ENCODE results near the gene SMC1B. TPM values are rescaled to one million over a fixed set of nuclear protein-coding genes. Genes with fewer than 3 reads are reported as not detected.

The SMC1B gene
- total RNA-seq, 4 donors from 2014 or later = 0.13 TPM; not detected in 3

DNA sequence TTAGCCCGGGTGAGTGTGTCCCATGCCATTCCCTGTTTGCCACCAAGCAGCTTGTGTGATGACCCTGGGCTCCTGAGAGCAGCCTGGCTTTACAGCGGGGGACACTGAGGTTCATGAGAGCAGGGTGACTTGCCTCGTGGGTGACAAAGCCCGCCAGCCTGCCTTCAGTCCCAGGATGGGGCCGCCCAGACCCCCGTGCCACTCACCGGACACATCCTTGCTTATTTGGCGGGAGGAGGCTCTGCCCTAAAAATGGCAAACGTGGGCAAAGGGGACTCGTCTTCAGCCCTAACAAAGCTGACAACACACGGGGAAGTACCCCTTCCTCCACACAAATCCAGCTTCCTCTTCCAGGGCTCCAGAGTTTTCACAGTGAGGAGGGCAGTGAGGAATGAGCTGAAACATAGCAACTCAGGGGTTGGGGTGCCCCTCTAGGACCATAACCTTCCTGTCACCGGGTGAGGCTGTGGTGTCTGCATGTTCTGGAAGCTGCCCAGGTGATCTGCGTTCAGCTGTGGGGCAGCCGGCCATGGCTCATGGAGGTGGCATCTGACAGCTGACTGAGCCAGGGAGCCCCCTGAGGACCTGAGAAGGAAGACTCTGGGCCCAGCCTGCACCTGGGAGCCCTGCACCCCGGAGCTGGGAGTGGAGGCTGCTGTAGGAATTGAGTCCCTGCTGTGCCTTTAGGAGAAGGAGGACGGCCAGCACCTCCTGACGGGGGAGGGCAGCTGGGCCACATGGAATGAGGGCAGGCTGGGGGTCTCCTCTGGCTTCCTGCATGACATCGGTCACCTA lies 16.8 kb upstream of the SMC1B start:
- no peak for TF ChIP-seq POLR2A (IDR thresholded peaks at IDR 0.05)
- TF ChIP-seq, protein P1, sequence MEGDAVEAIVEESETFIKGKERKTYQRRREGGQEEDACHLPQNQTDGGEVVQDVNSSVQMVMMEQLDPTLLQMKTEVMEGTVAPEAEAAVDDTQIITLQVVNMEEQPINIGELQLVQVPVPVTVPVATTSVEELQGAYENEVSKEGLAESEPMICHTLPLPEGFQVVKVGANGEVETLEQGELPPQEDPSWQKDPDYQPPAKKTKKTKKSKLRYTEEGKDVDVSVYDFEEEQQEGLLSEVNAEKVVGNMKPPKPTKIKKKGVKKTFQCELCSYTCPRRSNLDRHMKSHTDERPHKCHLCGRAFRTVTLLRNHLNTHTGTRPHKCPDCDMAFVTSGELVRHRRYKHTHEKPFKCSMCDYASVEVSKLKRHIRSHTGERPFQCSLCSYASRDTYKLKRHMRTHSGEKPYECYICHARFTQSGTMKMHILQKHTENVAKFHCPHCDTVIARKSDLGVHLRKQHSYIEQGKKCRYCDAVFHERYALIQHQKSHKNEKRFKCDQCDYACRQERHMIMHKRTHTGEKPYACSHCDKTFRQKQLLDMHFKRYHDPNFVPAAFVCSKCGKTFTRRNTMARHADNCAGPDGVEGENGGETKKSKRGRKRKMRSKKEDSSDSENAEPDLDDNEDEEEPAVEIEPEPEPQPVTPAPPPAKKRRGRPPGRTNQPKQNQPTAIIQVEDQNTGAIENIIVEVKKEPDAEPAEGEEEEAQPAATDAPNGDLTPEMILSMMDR (IDR thresholded peaks at IDR 0.05) = no peak
- no peak for DNase-seq
- intact Hi-C loops (cut with DNase I) = loop anchor here (5.0 to 10.0 kb wide), 2 partner anchors 105 to 163 kb away; no protein-coding TSS in a partner anchor
- Histone ChIP-seq H3K9me3 (no peaks in the 10 kb centered on the region), H3K27ac (no peak overlapping the region), H3K4me3 (replicated peaks in 1 of 3) (no peak overlapping the region), H3K36me3 (no peaks in the 10 kb centered on the region), H3K27me3 (no peaks in the 10 kb centered on the region), H3K4me1 (peaks cover under 1% of the 10 kb centered on the region in 2 donors)
- 83 to 92% methylated on average over 10 to 17 of the region's 18 CpGs for WGBS, 2 donors

DNA sequence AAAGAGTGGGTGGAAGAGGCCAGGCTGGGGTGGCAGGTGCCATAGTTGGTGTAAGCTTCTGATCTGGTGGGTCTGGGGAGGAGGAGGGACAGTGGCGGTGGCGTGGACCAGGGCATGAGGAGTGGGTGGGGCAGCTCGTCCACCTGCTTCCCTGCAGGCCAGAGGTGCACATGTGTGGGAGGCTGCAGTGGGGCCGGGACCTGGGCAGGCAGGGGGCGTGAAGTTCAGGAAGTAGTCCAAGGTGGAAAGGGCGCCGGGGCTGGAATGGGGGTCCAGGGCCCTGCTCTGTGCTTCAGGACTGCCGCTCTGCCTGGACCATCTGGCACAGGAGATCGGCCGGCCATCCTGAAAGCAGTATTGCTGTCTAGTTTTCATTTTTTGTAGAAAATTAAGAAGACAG lies 16.0 kb upstream of the SMC1B start:
- TF ChIP-seq POLR2A (IDR thresholded peaks at IDR 0.05) = no peak
- TF ChIP-seq, protein P1 (IDR thresholded peaks at IDR 0.05) = no peak
- intact Hi-C loops (cut with DNase I) = no loop called here
- no peaks in the 10 kb centered on the region for H3K27me3 ChIP-seq
- no peaks in the 10 kb centered on the region for H3K4me1 ChIP-seq
- no peak overlapping the region for H3K27ac ChIP-seq
- no peaks in the 10 kb centered on the region for H3K9me3 ChIP-seq
- no peak overlapping the region for H3K4me3 ChIP-seq (replicated peaks in 1 of 3)
- WGBS, 2 donors = 94% methylated on average over 10 of the region's 10 CpGs
- DNase-seq = no peak
- H3K36me3 ChIP-seq = no peaks in the 10 kb centered on the region

DNA sequence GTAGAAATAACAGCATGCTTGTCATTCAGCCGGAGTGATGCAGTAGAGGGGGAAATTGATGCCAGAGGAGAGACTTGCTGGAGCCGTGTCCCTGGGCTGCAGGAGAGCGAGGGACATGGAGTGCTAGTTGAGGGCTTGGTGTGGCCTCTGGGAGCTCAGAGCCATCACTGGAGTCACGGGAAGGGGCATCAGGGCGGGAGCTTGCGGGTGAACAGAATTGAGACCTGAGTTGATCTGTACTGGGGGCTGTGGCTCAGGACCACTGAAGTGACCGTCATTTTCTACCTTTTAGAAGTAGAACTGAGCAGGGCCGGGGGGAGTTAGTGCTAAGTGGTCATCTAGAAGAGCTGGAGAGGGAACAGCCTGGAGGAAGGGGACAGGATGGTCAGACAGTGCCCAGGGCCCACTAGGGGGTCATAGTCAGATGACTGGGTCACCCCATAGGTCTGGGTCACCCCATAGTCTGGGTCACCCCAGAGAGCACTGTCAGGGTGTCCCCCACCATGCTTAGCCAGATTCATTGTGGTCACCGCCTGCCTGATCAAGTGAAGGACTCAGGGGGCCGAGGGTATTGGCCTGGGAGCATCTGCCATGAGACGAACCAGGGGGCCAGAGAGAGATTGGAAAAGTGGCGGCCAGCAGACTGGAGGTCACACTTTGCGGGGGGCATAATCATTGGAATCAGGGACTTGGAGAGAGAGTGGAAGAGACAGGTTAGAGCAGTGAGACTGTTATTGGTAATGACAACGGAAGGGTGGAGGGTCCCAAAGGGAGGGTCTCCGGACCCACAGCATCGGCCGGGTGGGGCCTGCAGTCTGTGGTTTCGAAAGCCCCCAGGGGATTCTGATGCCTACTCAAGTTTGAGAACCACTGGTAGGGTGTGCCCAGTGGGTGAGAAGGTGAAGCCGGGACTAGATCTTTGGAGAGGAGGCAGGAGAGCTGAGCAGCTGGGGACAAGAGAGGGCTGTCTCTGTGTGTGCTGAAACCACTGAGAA lies 15.3 kb upstream of the SMC1B start:
- no peaks in the 10 kb centered on the region for H3K36me3 ChIP-seq
- no peaks in the 10 kb centered on the region for H3K27me3 ChIP-seq
- WGBS, 2 donors = 87 to 91% methylated on average over 19 of the region's 19 CpGs
- H3K27ac ChIP-seq = no peak overlapping the region
- intact Hi-C loops (cut with DNase I) = no loop called here
- H3K9me3 ChIP-seq = no peaks in the 10 kb centered on the region
- TF ChIP-seq, protein P1 (IDR thresholded peaks at IDR 0.05) = no peak
- TF ChIP-seq POLR2A (IDR thresholded peaks at IDR 0.05) = no peak
- H3K4me3 ChIP-seq (replicated peaks in 1 of 3) = no peak overlapping the region
- H3K4me1 ChIP-seq = no peaks in the 10 kb centered on the region
- DNase-seq = no peak

GRCh38 chr22:45427114-45427513 lies 13.7 kb upstream of the SMC1B start:
- Histone ChIP-seq H3K9me3 (no peaks in the 10 kb centered on the region), H3K36me3 (no peaks in the 10 kb centered on the region), H3K27me3 (no peaks in the 10 kb centered on the region), H3K27ac (no peak overlapping the region), H3K4me3 (replicated peaks in 1 of 3) (no peak overlapping the region), H3K4me1 (no peaks in the 10 kb centered on the region)
- intact Hi-C loops (cut with DNase I) = no loop called here
- no peak for DNase-seq
- TF ChIP-seq, protein P1 (IDR thresholded peaks at IDR 0.05) = no peak
- no peak for TF ChIP-seq POLR2A (IDR thresholded peaks at IDR 0.05)
- 72 to 73% methylated on average over 2 of the region's 2 CpGs for WGBS, 2 donors

Data from thyroid gland (tissue), 4 donors.